ENCODE measurements around the gene AHNAK. TPM values are rescaled to one million over a fixed set of nuclear protein-coding genes. Genes with fewer than 3 reads are reported as not detected.
A peak's percentile ranks its signal among the peaks of the same experiment; 100 is the strongest.

AHNAK gene
- polyA plus RNA-seq, 2 of the 4 experiments (the other 2 are of a cell fraction) = 43.3 to 82.0 TPM

DNA sequence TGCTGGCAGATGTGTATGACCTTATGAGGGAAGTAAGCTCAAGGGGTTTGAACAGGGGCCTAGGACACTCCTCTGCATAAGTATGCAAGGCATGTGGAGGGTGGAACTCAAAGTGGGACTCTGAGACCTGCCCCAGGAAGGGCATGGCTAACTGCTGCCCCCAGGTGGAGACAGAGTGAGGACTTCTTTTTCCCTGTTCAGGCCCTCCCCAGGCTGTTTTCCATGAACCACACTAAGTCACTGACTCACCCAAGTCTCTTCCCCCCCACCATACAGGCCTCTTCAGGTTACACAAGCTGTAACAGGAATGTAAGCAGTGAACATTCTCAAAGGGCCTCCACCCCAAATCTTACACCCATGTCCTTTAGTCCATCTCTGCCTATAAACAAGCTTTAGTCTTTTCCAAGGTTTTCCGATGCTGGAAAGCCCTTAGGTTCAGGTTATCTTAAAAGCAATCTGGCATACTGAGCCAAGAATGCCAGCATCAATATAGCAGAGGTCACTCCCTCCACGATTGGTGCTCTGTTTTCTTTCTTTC, 14.0 kb upstream of the AHNAK start (continued):
- TF ChIP-seq, protein P1, sequence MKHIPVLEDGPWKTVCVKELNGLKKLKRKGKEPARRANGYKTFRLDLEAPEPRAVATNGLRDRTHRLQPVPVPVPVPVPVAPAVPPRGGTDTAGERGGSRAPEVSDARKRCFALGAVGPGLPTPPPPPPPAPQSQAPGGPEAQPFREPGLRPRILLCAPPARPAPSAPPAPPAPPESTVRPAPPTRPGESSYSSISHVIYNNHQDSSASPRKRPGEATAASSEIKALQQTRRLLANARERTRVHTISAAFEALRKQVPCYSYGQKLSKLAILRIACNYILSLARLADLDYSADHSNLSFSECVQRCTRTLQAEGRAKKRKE (CRISPR knock-in tag; IDR thresholded peaks at IDR 0.05; ENCODE audit: low read depth) = no peak
- TF ChIP-seq, protein P2, sequence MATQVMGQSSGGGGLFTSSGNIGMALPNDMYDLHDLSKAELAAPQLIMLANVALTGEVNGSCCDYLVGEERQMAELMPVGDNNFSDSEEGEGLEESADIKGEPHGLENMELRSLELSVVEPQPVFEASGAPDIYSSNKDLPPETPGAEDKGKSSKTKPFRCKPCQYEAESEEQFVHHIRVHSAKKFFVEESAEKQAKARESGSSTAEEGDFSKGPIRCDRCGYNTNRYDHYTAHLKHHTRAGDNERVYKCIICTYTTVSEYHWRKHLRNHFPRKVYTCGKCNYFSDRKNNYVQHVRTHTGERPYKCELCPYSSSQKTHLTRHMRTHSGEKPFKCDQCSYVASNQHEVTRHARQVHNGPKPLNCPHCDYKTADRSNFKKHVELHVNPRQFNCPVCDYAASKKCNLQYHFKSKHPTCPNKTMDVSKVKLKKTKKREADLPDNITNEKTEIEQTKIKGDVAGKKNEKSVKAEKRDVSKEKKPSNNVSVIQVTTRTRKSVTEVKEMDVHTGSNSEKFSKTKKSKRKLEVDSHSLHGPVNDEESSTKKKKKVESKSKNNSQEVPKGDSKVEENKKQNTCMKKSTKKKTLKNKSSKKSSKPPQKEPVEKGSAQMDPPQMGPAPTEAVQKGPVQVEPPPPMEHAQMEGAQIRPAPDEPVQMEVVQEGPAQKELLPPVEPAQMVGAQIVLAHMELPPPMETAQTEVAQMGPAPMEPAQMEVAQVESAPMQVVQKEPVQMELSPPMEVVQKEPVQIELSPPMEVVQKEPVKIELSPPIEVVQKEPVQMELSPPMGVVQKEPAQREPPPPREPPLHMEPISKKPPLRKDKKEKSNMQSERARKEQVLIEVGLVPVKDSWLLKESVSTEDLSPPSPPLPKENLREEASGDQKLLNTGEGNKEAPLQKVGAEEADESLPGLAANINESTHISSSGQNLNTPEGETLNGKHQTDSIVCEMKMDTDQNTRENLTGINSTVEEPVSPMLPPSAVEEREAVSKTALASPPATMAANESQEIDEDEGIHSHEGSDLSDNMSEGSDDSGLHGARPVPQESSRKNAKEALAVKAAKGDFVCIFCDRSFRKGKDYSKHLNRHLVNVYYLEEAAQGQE (IDR thresholded peaks at IDR 0.05) = no peak
- TF ChIP-seq EHMT2 (IDR thresholded peaks at IDR 0.05; ENCODE audit: low read depth) (no peak), EHF (CRISPR knock-in tag; IDR thresholded peaks at IDR 0.05) (no peak), EP300 (IDR thresholded peaks at IDR 0.05) (0 out of 5 replicates have a peak, but pooled peaks of 1 of the 2 experiments have one; percentile 10), GATA3 (IDR thresholded peaks at IDR 0.05; ENCODE audit: borderline replicate concordance) (peak; percentile 68; the same call in 1 of the 2 replicates), HOXB13 (CRISPR knock-in tag; IDR thresholded peaks at IDR 0.05; ENCODE audit: low read depth) (no peak), NPAS2 (CRISPR knock-in tag; IDR thresholded peaks at IDR 0.05; ENCODE audit: borderline replicate concordance) (no peak), ZSCAN20 (CRISPR knock-in tag; IDR thresholded peaks at IDR 0.05) (no peak), ZFP36 (IDR thresholded peaks at IDR 0.05; ENCODE audit: borderline replicate concordance, partially characterized antibody) (no peak), TP53 (CRISPR knock-in tag; IDR thresholded peaks at IDR 0.05) (no peak), TFCP2L1 (CRISPR knock-in tag; IDR thresholded peaks at IDR 0.05) (no peak), KDM5A (IDR thresholded peaks at IDR 0.05) (no peak), SMC3 (IDR thresholded peaks at IDR 0.05) (peak; percentile 93), RAD21 (conservative IDR thresholded peaks at IDR 0.05 in 1 of 2, IDR thresholded peaks at IDR 0.05 in 1 of 2) (peak; percentile 91 to 93), NR3C1 (IDR thresholded peaks at IDR 0.05) (no peak), CEBPB (IDR thresholded peaks at IDR 0.05) (peak in 1 of 2 experiments; percentile 39; a peak in 1 of 4 replicates), KDM1A (IDR thresholded peaks at IDR 0.05; ENCODE audit: low read depth) (no peak), HOXA7 (CRISPR knock-in tag; IDR thresholded peaks at IDR 0.05) (no peak), CBX8 (IDR thresholded peaks at IDR 0.05) (no peak), JUN (IDR thresholded peaks at IDR 0.05) (no peak), BHLHE40 (IDR thresholded peaks at IDR 0.05; ENCODE audit: low read depth, low read length) (no peak), FOSL2 (IDR thresholded peaks at IDR 0.05) (0 out of 2 replicates have a peak, but pooled peaks have one; percentile 8), FOSL2 (CRISPR knock-in tag; IDR thresholded peaks at IDR 0.05) (peak; percentile 87), MYC (IDR thresholded peaks at IDR 0.05; ENCODE audit: borderline replicate concordance, low read length) (0 out of 2 replicates have a peak, but pooled peaks have one; percentile 47), RFX5 (IDR thresholded peaks at IDR 0.05) (peak; percentile 37; the same call in 1 of the 2 replicates), HDAC2 (IDR thresholded peaks at IDR 0.05) (no peak), FOSB (CRISPR knock-in tag; IDR thresholded peaks at IDR 0.05) (no peak), RNF2 (IDR thresholded peaks at IDR 0.05; ENCODE audit: borderline replicate concordance, low read depth) (no peak), ESRRA (IDR thresholded peaks at IDR 0.05; ENCODE audit: borderline replicate concordance, low read length) (no peak), SREBF2 (IDR thresholded peaks at IDR 0.05) (no peak), CHD4 (IDR thresholded peaks at IDR 0.05; ENCODE audit: borderline replicate concordance) (no peak), HEYL (CRISPR knock-in tag; IDR thresholded peaks at IDR 0.05) (no peak), PHF8 (IDR thresholded peaks at IDR 0.05; ENCODE audit: borderline replicate concordance, low read depth) (no peak)
- TF ChIP-seq, protein P3, sequence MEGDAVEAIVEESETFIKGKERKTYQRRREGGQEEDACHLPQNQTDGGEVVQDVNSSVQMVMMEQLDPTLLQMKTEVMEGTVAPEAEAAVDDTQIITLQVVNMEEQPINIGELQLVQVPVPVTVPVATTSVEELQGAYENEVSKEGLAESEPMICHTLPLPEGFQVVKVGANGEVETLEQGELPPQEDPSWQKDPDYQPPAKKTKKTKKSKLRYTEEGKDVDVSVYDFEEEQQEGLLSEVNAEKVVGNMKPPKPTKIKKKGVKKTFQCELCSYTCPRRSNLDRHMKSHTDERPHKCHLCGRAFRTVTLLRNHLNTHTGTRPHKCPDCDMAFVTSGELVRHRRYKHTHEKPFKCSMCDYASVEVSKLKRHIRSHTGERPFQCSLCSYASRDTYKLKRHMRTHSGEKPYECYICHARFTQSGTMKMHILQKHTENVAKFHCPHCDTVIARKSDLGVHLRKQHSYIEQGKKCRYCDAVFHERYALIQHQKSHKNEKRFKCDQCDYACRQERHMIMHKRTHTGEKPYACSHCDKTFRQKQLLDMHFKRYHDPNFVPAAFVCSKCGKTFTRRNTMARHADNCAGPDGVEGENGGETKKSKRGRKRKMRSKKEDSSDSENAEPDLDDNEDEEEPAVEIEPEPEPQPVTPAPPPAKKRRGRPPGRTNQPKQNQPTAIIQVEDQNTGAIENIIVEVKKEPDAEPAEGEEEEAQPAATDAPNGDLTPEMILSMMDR (IDR thresholded peaks at IDR 0.05) = peak; percentile 89
- TF ChIP-seq, protein P4, sequence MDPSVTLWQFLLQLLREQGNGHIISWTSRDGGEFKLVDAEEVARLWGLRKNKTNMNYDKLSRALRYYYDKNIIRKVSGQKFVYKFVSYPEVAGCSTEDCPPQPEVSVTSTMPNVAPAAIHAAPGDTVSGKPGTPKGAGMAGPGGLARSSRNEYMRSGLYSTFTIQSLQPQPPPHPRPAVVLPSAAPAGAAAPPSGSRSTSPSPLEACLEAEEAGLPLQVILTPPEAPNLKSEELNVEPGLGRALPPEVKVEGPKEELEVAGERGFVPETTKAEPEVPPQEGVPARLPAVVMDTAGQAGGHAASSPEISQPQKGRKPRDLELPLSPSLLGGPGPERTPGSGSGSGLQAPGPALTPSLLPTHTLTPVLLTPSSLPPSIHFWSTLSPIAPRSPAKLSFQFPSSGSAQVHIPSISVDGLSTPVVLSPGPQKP (IDR thresholded peaks at IDR 0.05; ENCODE audit: low read depth, low read length) = no peak
- TF ChIP-seq, protein P5, sequence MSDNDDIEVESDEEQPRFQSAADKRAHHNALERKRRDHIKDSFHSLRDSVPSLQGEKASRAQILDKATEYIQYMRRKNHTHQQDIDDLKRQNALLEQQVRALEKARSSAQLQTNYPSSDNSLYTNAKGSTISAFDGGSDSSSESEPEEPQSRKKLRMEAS (IDR thresholded peaks at IDR 0.05) = peak; percentile 65

All from A549 (cell line).